ENCODE data around the gene ADAMTSL1.

DNA sequence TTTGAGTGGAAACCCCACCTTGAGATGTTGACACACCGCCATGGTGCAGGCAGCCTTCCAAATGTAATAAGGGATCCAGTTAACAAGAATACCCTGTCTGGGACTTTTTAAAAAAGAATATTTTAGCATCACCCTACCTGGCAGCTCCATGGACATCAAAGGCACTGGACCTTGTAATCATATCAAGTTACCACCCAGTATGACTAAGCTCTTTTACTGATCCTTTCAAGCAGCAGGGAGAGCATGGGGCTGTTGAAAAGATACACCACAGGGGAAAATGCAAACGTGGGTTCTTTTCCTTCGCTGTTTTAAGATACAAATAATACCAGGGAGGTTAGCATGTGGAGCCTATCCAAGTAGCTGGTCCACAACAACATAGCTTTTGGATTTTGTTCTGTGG, 347.8 kb downstream of the ADAMTSL1 start:
- TF ChIP-seq, protein P1, sequence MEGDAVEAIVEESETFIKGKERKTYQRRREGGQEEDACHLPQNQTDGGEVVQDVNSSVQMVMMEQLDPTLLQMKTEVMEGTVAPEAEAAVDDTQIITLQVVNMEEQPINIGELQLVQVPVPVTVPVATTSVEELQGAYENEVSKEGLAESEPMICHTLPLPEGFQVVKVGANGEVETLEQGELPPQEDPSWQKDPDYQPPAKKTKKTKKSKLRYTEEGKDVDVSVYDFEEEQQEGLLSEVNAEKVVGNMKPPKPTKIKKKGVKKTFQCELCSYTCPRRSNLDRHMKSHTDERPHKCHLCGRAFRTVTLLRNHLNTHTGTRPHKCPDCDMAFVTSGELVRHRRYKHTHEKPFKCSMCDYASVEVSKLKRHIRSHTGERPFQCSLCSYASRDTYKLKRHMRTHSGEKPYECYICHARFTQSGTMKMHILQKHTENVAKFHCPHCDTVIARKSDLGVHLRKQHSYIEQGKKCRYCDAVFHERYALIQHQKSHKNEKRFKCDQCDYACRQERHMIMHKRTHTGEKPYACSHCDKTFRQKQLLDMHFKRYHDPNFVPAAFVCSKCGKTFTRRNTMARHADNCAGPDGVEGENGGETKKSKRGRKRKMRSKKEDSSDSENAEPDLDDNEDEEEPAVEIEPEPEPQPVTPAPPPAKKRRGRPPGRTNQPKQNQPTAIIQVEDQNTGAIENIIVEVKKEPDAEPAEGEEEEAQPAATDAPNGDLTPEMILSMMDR (IDR thresholded peaks at IDR 0.05; ENCODE audit: insufficient read depth, low read length, poor library complexity, severe bottlenecking) = no peak
- no peak for TF ChIP-seq EZH2phosphoT487 (conservative IDR thresholded peaks at IDR 0.05; ENCODE audit: low read length)

Measured in SU-DHL-6 (cell line).